Stimulated activated CD4-positive, alpha-beta T cell treated with anti-CD3 and anti-CD28 coated beads, Interleukin-15, amount 100 ng/mL, for 24 hours (primary cell): ENCODE results near the gene MAP3K7CL.

Source experiments
- DNase-seq: peaks from one replicate; pipeline ENCODE4 v3.0.0-alpha.2; 2020

Gene MAP3K7CL

GRCh38 chr21:29201186-29201585, 70.7 kb downstream of the MAP3K7CL start:
- DNase-seq, result no peak

DNA sequence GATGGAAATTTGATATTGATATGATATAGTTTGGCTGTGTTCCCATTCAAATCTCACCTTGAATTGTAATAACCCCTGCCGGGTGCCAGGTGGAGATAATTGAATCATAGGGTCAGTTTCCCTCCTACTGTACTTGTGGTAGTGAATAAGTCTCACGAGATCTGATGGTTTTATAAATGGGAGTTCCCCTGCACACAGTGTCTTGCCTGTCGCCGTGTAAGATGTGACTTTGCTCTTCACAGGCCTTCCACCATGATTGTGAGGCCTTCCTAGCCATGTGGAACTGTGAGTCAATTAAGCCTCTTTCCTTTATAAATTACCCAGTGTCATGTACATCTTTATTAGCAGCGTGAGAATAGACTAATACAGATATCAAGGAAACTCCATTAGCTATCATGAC, 74.6 kb downstream of the MAP3K7CL start:
- DNase-seq, result no peak

DNA sequence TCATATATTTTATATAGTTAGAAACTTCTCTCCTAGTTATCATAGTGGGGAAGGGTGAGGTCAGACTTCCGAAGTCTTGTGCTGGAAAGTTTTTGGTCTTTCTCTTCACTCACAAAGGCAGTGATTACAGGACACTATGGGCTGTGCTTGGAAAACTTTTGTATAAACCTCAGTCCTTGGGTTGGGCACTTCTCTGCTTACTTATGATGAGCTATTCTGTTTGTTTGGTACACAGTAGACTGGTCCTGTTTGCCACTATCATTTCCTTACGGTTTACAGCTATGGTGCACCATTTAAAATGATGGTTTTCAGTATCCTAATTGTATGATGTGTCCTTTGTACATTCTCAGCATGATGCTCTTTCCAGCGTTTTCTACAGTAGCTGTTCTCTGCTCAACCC, 75.5 kb downstream of the MAP3K7CL start:
- no peak for DNase-seq

DNA sequence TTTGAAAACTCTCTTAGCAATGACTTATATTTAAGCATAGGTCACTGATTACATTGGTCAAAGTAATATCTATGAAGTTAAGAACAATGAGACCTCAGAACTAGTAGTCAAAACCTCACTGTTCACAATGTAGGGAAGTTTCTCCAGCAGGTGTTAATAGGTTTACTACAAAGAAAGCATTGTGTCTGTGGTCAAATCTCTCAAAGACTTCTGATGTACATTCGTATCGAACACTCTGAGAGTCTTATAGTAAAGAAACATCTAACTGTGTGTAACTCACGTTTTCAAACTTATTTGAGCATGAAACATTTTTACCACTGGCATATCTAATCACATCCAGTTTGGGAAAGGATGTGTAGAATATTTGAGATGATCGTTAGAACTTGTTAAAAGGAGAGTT, 76.0 kb downstream of the MAP3K7CL start:
- no peak for DNase-seq

DNA sequence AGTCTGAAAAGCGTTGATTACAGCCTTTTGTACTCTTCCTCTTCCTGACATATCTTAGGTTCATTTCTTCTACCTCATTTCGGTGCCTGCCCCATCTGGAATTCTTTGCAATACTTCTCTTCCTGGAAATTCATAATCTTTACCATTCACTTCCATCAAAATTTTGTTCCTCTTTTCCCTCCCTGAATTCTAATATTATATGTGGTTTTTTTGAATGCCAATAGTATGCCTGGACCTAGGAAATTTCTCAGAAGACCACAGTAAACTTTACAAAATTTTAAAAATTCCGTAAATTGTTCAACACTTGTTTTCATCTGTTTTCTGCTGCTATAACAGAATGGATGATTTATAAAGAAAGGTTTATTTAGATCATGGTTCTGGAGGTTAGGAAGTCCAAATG, 76.8 kb downstream of the MAP3K7CL start:
- no peak for DNase-seq

DNA sequence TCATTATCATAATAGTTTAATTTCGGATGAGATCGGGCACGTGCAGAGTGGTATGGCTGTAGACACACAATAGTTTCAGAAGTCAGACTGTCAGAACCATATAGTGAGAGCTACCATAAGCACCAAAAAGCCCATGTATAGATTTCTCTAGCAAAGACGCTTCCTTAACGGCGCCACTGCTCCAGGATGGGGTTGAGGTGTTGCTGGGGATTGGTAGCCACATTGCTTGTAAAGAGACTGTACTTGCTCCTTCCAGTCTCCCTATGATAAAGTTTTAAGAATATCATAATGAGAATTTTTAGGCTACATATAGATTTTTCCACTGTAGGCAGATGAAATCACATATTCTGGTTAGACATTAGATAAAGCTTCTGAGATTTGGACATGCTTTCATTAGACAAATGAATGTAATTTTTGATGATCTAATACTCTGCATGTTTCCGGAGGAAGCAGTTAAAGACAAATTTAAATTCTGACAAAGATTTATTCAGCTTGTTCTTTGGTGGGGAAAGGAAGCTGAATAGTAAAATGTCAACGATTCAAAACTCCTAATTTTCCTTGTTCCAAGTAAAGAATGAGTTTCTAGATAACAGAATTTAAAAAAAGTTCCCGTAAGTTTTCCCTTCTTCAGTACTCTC, 77.7 kb downstream of the MAP3K7CL start:
- DNase-seq, result no peak

- no peak for DNase-seq
Measured at GRCh38 chr21:29208682-29209059, 78.2 kb downstream of the MAP3K7CL start.

DNA sequence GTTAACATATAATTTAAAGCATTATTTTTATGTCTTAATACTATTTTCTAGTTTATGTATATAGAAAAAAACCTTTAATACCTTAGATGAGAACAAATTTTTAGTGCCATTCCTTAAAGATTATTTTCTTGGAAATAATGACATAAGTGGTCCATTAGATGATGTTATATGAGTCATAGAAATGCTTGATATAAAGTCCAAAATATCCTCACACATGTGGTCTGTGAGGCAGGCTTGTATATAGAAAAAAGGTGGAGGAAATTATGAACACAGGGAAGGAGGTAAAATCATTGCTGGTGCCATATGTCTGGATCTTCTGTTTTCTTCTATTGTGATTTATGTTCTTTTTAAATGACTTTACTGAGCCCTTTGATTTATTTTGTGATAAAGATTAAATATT, 79.3 kb downstream of the MAP3K7CL start:
- no peak for DNase-seq

- DNase-seq, result no peak
Measured at GRCh38 chr21:29211205-29211604, 80.8 kb downstream of the MAP3K7CL start.

DNA sequence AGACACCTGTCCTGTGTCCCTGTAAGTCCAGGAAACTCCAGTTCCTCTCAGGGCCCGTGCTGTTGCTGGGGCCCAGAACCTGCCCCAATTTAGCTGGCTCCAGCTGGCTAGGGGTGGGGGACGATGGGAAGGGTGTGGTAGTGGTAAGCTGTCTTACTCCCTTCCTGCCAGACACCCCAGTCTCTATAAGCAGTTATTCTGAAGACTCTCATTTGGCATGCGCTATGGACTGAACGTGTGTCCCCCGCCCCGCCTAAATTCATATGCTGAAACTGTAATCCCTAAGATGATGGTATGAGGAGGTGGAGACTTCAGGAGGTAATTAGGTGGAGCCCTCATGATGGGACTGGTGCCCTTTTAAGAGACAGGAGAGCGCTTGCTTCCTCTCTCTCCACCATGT, 82.0 kb downstream of the MAP3K7CL start:
- DNase-seq, result no peak

- no peak for DNase-seq
Measured at GRCh38 chr21:29213513-29214385, 83.3 kb downstream of the MAP3K7CL start.

DNA sequence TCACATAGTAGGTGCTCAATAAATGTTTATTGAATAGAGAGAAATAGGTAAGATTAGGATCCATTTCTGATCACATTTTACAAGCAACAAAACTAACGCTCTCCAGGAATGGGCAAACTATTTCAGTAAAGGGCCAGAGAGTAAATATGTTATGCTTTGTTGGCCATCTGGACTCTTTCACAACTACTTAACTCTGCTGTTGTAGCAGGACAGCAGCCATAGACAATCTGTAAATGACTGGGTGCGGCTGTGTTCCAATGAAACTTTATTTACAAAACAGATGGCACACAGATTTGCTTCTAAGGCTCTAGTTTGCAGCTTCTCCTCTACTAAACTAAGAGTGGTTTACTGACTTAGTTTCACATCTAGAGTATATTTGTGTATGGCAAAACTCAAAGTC, 85.3 kb downstream of the MAP3K7CL start:
- no peak for DNase-seq

- no peak for DNase-seq
Measured at GRCh38 chr21:29217818-29218291, 87.4 kb downstream of the MAP3K7CL start.

- DNase-seq, result no peak
Measured at GRCh38 chr21:29218749-29219148, 88.3 kb downstream of the MAP3K7CL start.

GRCh38 chr21:29219165-29219770, 88.8 kb downstream of the MAP3K7CL start:
- DNase-seq, result no peak

- no peak for DNase-seq
Measured at GRCh38 chr21:29221253-29221744, 90.9 kb downstream of the MAP3K7CL start.

- no peak for DNase-seq
Measured at GRCh38 chr21:29224006-29224405, 93.6 kb downstream of the MAP3K7CL start.
